ENCODE data around the gene DDX39B.
"Not testable (repeated sequence)": the region's sequence is repeated elsewhere in the genome, so short reads cannot be mapped to it uniquely, and the experiment has no call there.

Gene DDX39B

GRCh38 chr6:31575952-31576685 lies 34.3 kb upstream of the DDX39B start:
- DNase-seq (ENCODE audit: low read depth, low spot score), result no peak

- DNase-seq (ENCODE audit: low read depth, low spot score), result no peak
Observed at GRCh38 chr6:31575335-31575901, 33.6 kb upstream of the DDX39B start, which contains the start of gene TNF. TNF (plus strand) TSS chr6:31575565; CDS start chr6:31575742, 177 bp downstream.

GRCh38 chr6:31574106-31575061 lies 32.6 kb upstream of the DDX39B start:
- no peak for DNase-seq (ENCODE audit: low read depth, low spot score)

GRCh38 chr6:31573239-31574105 lies 31.7 kb upstream of the DDX39B start:
- DNase-seq (ENCODE audit: low read depth, low spot score), result no peak

GRCh38 chr6:31572041-31572911 lies 30.5 kb upstream of the DDX39B start, which contains the start of gene LTA:
LTA (plus strand) TSS chr6:31572289; CDS start chr6:31572743, 454 bp downstream.
- DNase-seq (ENCODE audit: low read depth, low spot score), result no peak

- no peak for DNase-seq (ENCODE audit: low read depth, low spot score)
Observed at GRCh38 chr6:31569861-31570536, 28.2 kb upstream of the DDX39B start.

GRCh38 chr6:31568537-31568961 lies 26.7 kb upstream of the DDX39B start:
- DNase-seq (ENCODE audit: low read depth, low spot score), result no peak

- no peak for DNase-seq (ENCODE audit: low read depth, low spot score)
Observed at GRCh38 chr6:31567531-31568370, 25.9 kb upstream of the DDX39B start.

- DNase-seq (ENCODE audit: low read depth, low spot score), result no peak
Observed at GRCh38 chr6:31560697-31561058, 18.9 kb upstream of the DDX39B start.

- no peak for DNase-seq (ENCODE audit: low read depth, low spot score)
Observed at GRCh38 chr6:31559958-31560696, 18.3 kb upstream of the DDX39B start.

GRCh38 chr6:31559606-31559957 lies 17.8 kb upstream of the DDX39B start:
- no peak for DNase-seq (ENCODE audit: low read depth, low spot score)

- DNase-seq (ENCODE audit: low read depth, low spot score), result no peak
Observed at GRCh38 chr6:31558631-31559500, 17.1 kb upstream of the DDX39B start.

GRCh38 chr6:31558318-31558625 lies 16.5 kb upstream of the DDX39B start:
- DNase-seq (ENCODE audit: low read depth, low spot score), result no peak

- DNase-seq (ENCODE audit: low read depth, low spot score), result no peak
Observed at GRCh38 chr6:31557443-31558317, 15.9 kb upstream of the DDX39B start.

GRCh38 chr6:31556307-31556706 lies 14.5 kb upstream of the DDX39B start:
- DNase-seq (ENCODE audit: low read depth, low spot score), result no peak

- DNase-seq (ENCODE audit: low read depth, low spot score), result not testable (repeated sequence)
Observed at GRCh38 chr6:31551371-31551770, 9.6 kb upstream of the DDX39B start.

Measured in iPS DF 19.7 (cell line).